Measurements from ENCODE around the gene MITF. TPM values are rescaled to one million over a fixed set of nuclear protein-coding genes. Genes with fewer than 3 reads are reported as not detected.

The MITF gene
- total RNA-seq, 1 donor from 2014 or later, result 0.25 TPM

- Mint-ChIP-seq H3K36me3 (ENCODE audit: unreplicated experiment) (peaks cover 6% of the 10 kb centered on the region), H3K9me3 (ENCODE audit: unreplicated experiment) (peaks cover 3% of the 10 kb centered on the region)
Measured at GRCh38 chr3:69751074-69751476, 11.8 kb downstream of the MITF start.

GRCh38 chr3:69752241-69752640 lies 13.0 kb downstream of the MITF start:
- H3K4me3 Mint-ChIP-seq (ENCODE audit: unreplicated experiment), result no peak overlapping the region
- no peaks in the 10 kb centered on the region for H3K4me1 Mint-ChIP-seq (ENCODE audit: low read depth, unreplicated experiment)
- no peak for TF ChIP-seq CTCF (IDR thresholded peaks at IDR 0.05; ENCODE audit: partially characterized antibody, unreplicated experiment)
- H3K27me3 Mint-ChIP-seq (ENCODE audit: unreplicated experiment), result no peaks in the 10 kb centered on the region
- peaks cover 3% of the 10 kb centered on the region for H3K9me3 Mint-ChIP-seq (ENCODE audit: unreplicated experiment)
- H3K27ac Mint-ChIP-seq (ENCODE audit: unreplicated experiment), result no peak overlapping the region
- no peak for DNase-seq
- peaks cover 6% of the 10 kb centered on the region for H3K36me3 Mint-ChIP-seq (ENCODE audit: unreplicated experiment)

More at GRCh38 chr3:69751074-69751476, 11.8 kb downstream of the MITF start:
- Mint-ChIP-seq H3K27ac (ENCODE audit: unreplicated experiment) (no peak overlapping the region), H3K4me3 (ENCODE audit: unreplicated experiment) (no peak overlapping the region), H3K4me1 (ENCODE audit: low read depth, unreplicated experiment) (no peaks in the 10 kb centered on the region), H3K27me3 (ENCODE audit: unreplicated experiment) (no peaks in the 10 kb centered on the region)
- no peak for DNase-seq
- TF ChIP-seq CTCF (IDR thresholded peaks at IDR 0.05; ENCODE audit: partially characterized antibody, unreplicated experiment), result no peak

GRCh38 chr3:69753179-69753775 lies 14.0 kb downstream of the MITF start:
- Mint-ChIP-seq H3K27ac (ENCODE audit: unreplicated experiment) (no peak overlapping the region), H3K4me1 (ENCODE audit: low read depth, unreplicated experiment) (no peaks in the 10 kb centered on the region), H3K4me3 (ENCODE audit: unreplicated experiment) (no peak overlapping the region), H3K27me3 (ENCODE audit: unreplicated experiment) (no peaks in the 10 kb centered on the region), H3K9me3 (ENCODE audit: unreplicated experiment) (peaks cover 3% of the 10 kb centered on the region), H3K36me3 (ENCODE audit: unreplicated experiment) (peaks cover 6% of the 10 kb centered on the region)
- no peak for TF ChIP-seq CTCF (IDR thresholded peaks at IDR 0.05; ENCODE audit: partially characterized antibody, unreplicated experiment)
- DNase-seq, result no peak

- H3K27ac Mint-ChIP-seq (ENCODE audit: unreplicated experiment), result no peak overlapping the region
- no peak for DNase-seq
- no peaks in the 10 kb centered on the region for H3K4me1 Mint-ChIP-seq (ENCODE audit: low read depth, unreplicated experiment)
- no peaks in the 10 kb centered on the region for H3K27me3 Mint-ChIP-seq (ENCODE audit: unreplicated experiment)
- TF ChIP-seq CTCF (IDR thresholded peaks at IDR 0.05; ENCODE audit: partially characterized antibody, unreplicated experiment), result no peak
- H3K4me3 Mint-ChIP-seq (ENCODE audit: unreplicated experiment), result no peak overlapping the region
- peaks cover 6% of the 10 kb centered on the region for H3K36me3 Mint-ChIP-seq (ENCODE audit: unreplicated experiment)
- H3K9me3 Mint-ChIP-seq (ENCODE audit: unreplicated experiment), result peaks cover 3% of the 10 kb centered on the region
Measured at GRCh38 chr3:69755795-69756194, 16.5 kb downstream of the MITF start.

- no peaks in the 10 kb centered on the region for H3K9me3 Mint-ChIP-seq (ENCODE audit: unreplicated experiment)
- H3K4me3 Mint-ChIP-seq (ENCODE audit: unreplicated experiment), result no peak overlapping the region
- H3K4me1 Mint-ChIP-seq (ENCODE audit: low read depth, unreplicated experiment), result peaks cover 15% of the 10 kb centered on the region
- no peak for TF ChIP-seq CTCF (IDR thresholded peaks at IDR 0.05; ENCODE audit: partially characterized antibody, unreplicated experiment)
- H3K36me3 Mint-ChIP-seq (ENCODE audit: unreplicated experiment), result no peaks in the 10 kb centered on the region
- peaks cover 4% of the 10 kb centered on the region for H3K27me3 Mint-ChIP-seq (ENCODE audit: unreplicated experiment)
- no peak for DNase-seq
- no peak overlapping the region for H3K27ac Mint-ChIP-seq (ENCODE audit: unreplicated experiment)
Measured at GRCh38 chr3:69761896-69762767, 22.9 kb downstream of the MITF start.
